GM12891 (cell line): ENCODE measurements around the gene MEGF8.
A peak's percentile ranks its signal among the peaks of the same experiment; 100 is the strongest.

Experiments
- PAX5 ChIP-seq: IDR thresholded peaks from 2 replicates; pipeline ENCODE4 v1.6.1; 2011; ENCODE audit warnings: low read length, moderate library complexity, mild to moderate bottlenecking; ENCODE audit not compliant: insufficient read depth, severe bottlenecking
- POLR2A ChIP-seq: IDR thresholded peaks from 2 replicates; pipeline ENCODE4 v1.6.1; 2011; ENCODE audit warnings: low read depth, low read length, control low read depth
- POLR2AphosphoS5 ChIP-seq: IDR thresholded peaks from 2 replicates; pipeline ENCODE4 v1.6.1; 2011; ENCODE audit warnings: low read depth, low read length, control low read depth
- POU2F2 ChIP-seq: IDR thresholded peaks from 2 replicates; pipeline ENCODE4 v1.6.1; 2011; ENCODE audit warnings: low read depth, mild to moderate bottlenecking, control low read depth, low read length, moderate library complexity
- SPI1 ChIP-seq: IDR thresholded peaks from 2 replicates; pipeline ENCODE4 v1.6.1; 2011; ENCODE audit warnings: low read depth, low read length, control low read depth
- TAF1 ChIP-seq: IDR thresholded peaks from 2 replicates; pipeline ENCODE4 v1.6.1; 2011; ENCODE audit warnings: low read depth, low read length, control low read depth

DNA sequence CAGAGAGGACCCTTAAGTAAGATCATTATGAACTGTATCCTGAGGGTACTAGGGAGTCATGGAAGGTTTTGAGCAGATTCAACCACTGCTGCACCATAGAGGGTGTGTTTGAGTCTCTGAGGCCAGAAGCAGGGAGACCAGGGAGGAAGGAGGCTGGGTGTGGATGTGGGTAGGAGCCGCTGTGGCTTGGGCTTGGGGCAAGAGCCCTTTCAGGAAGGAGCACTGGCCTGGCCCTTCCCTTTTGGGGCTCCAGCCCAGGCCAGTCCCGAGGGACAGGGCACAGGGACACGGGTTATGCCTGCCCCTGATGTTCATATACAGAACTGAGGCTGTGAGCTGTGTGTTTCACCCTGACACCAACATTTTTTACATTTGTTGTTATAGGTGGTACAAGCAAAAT is 49.2 kb upstream of the MEGF8 start:
- TF ChIP-seq POLR2AphosphoS5 (no peak), POLR2A (no peak), TAF1 (no peak), POU2F2 (peak; percentile 12; the same call in 1 of the 2 replicates), SPI1 (no peak), PAX5 (no peak)
